Pancreas (tissue), 10 donors: ENCODE measurements around the gene ATG5. TPM values are rescaled to one million over a fixed set of nuclear protein-coding genes. Genes with fewer than 3 reads are reported as not detected.
"Not testable (repeated sequence)": the region's sequence is repeated elsewhere in the genome, so short reads cannot be mapped to it uniquely, and the experiment has no call there.

Experiments
- ATAC-seq, 4 donors: fragments of 200-7000 bp; cut with Tn5 transposase; one replicate each; pipeline versions ENCODE4 v1.8.0 to v1.9.1; 2020; ENCODE audit warnings: mild to moderate bottlenecking in 4 of 4, moderate library complexity in 4 of 4
- DNase-seq, 6 donors: peaks; one replicate each; pipeline ENCODE4 v3.0.0-alpha.2; 2020
- FAIRE-seq: peaks from 2 replicates; lab custom pipeline; 2012; peaks lifted over from hg19 to GRCh38; lab: Jason Lieb, UNC
- H3K27ac ChIP-seq, 4 donors: fragments of 200-600 bp; sonication (generic); 1 replicate in 3 of 4; 2 replicates in 1 of 4; pipeline versions ENCODE4 v1.5.0 to v1.8.0; 2020
- H3K27me3 ChIP-seq, 4 donors: fragments of 200-600 bp; one replicate each; pipeline ENCODE4 v1.8.0; 2021
- H3K36me3 ChIP-seq, 3 donors: fragments of 200-600 bp; sonication (generic) in 1 of 3; one replicate each; pipeline versions ENCODE4 v1.5.0 to v1.8.0; 2020 to 2021
- H3K4me1 ChIP-seq, 3 donors: fragments of 200-600 bp; one replicate each; pipeline ENCODE4 v1.8.0; 2021
- H3K4me3 ChIP-seq, 4 donors: fragments of 200-600 bp; sonication (generic) in 2 of 4; one replicate each; pipeline versions ENCODE4 v1.5.0 to v1.8.0; 2020 to 2021
- H3K9me3 ChIP-seq, 4 donors: fragments of 200-600 bp; one replicate each; pipeline ENCODE4 v1.8.0; 2021
- WGBS, 2 donors: extraction: QIAGEN DNeasy Blood & Tissue Kit; methylation state at CpG; one replicate each; pipeline ENCODE4 v1.1.7; 2013; 5-methylcytosine and 5-hydroxymethylcytosine counted together
- intact Hi-C, 3 donors: fragments of 100-400 bp; cut with DNase I; formaldehyde crosslinking; loops; one replicate each; pipeline versions ENCODE4 v1.11.1 to v1.14.2; 2022
- polyA plus RNA-seq, 2 donors: library from polyadenylated mRNA; stranded (reverse); fragments of 200-250 nt; gene quantifications; one replicate each; pipeline ENCODE4 v1.2.3, GENCODE V29; 2013
- total RNA-seq, 6 donors: library from RNA; stranded (reverse); fragmentation: NEBNext Ultra II Directional in 4 of 6; extraction: Animal tissue kit (Norgen Biotek cat#: 25700) in 4 of 6; gene quantifications; one replicate each; pipeline versions ENCODE4 v1.2.1 to v1.2.4, GENCODE V29; 2021 to 2023
- TF ChIP-seq, protein P1 (sequence below), 4 donors: fragments of 200-600 bp; sonication (generic) in 3 of 4; IDR thresholded peaks; one replicate each; pipeline versions ENCODE4 v1.5.0 to v1.8.0; 2021; ENCODE audit warnings: antibody characterized with exemption in 4 of 4
- donor health status: healthy with polysubstance abuse.
- donor health status: DM: no; HTN: no; CAD: no; lungs with moderate emphysema.
- donor health status: DM: no; HTN: no; CAD: no.
- donor health status: control.
- donor health status: control.
- donor health status: Bipolar disorder and iron deficiency.
- donor health status: DM: yes; HTN: yes; CAD: no.
- donor health status: DM: no; HTN: no; CAD: no.
- donor health status: DM: no; HTN: no; CAD: no.
- donor health status: DM: yes; HTN: yes; CAD: no.

Gene ATG5
- total and polyA plus RNA-seq, 8 donors: 8.2 to 15.7 (median 10.8) TPM

DNA sequence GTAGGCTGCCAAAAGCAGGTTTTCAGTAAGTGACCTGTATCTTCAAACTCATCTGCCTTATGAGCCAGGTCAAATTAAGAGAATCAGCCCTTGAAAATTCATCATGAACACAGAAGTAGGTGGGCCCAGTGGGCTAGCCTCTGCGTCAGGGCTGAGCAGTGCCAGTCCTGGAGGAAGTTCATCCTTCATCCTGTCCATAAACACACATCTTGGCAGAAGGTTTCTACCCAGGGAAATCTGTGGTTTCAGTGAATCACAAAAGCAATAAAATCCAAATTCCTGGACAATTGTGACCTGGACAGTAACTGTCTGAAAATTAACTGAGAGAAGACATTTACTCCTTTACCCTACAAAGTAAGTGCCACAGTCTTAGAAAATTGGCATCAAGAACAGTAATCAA is 72.4 kb downstream of the ATG5 start:
- no peaks in the 10 kb centered on the region for H3K36me3 ChIP-seq
- H3K27me3 ChIP-seq: no peaks in the 10 kb centered on the region
- H3K4me3 ChIP-seq: no peak overlapping the region
- DNase-seq: no peak
- WGBS, 2 donors: 94 to 96% methylated on average over 1 of the region's 1 CpG
- FAIRE-seq: no peak
- H3K27ac ChIP-seq: no peak overlapping the region
- ATAC-seq: no peak
- no peaks in the 10 kb centered on the region for H3K4me1 ChIP-seq
- TF ChIP-seq, protein P1, sequence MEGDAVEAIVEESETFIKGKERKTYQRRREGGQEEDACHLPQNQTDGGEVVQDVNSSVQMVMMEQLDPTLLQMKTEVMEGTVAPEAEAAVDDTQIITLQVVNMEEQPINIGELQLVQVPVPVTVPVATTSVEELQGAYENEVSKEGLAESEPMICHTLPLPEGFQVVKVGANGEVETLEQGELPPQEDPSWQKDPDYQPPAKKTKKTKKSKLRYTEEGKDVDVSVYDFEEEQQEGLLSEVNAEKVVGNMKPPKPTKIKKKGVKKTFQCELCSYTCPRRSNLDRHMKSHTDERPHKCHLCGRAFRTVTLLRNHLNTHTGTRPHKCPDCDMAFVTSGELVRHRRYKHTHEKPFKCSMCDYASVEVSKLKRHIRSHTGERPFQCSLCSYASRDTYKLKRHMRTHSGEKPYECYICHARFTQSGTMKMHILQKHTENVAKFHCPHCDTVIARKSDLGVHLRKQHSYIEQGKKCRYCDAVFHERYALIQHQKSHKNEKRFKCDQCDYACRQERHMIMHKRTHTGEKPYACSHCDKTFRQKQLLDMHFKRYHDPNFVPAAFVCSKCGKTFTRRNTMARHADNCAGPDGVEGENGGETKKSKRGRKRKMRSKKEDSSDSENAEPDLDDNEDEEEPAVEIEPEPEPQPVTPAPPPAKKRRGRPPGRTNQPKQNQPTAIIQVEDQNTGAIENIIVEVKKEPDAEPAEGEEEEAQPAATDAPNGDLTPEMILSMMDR (IDR thresholded peaks at IDR 0.05): no peak
- no peaks in the 10 kb centered on the region for H3K9me3 ChIP-seq
- intact Hi-C loops: no loop called here

DNA sequence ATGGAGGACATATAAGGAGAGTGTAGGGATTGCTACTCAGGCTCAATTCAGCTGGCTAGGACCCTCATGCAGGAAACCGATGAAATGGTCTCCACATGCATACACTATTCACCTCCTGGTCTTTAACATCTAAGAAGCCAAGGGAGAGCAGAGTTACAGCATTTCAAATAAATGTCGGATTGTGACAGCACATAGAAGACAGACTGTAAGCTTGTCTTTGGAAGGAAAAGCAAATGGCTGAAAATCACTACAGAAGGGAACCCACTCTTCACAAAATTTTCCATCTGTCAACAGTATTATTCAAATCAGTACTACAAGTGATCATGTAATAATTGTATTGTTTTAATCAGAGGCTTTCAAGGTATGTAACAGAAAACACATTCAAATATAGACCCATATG is 72.9 kb downstream of the ATG5 start:
- intact Hi-C loops: no loop called here
- Histone ChIP-seq H3K4me1 (no peaks in the 10 kb centered on the region), H3K4me3 (no peak overlapping the region), H3K9me3 (no peaks in the 10 kb centered on the region), H3K27ac (no peak overlapping the region), H3K27me3 (no peaks in the 10 kb centered on the region), H3K36me3 (no peaks in the 10 kb centered on the region)
- TF ChIP-seq, protein P1 (IDR thresholded peaks at IDR 0.05): no peak
- no peak for FAIRE-seq
- DNase-seq: no peak
- no peak for ATAC-seq
- 96 to 100% methylated on average over 2 of the region's 2 CpGs for WGBS, 2 donors

DNA sequence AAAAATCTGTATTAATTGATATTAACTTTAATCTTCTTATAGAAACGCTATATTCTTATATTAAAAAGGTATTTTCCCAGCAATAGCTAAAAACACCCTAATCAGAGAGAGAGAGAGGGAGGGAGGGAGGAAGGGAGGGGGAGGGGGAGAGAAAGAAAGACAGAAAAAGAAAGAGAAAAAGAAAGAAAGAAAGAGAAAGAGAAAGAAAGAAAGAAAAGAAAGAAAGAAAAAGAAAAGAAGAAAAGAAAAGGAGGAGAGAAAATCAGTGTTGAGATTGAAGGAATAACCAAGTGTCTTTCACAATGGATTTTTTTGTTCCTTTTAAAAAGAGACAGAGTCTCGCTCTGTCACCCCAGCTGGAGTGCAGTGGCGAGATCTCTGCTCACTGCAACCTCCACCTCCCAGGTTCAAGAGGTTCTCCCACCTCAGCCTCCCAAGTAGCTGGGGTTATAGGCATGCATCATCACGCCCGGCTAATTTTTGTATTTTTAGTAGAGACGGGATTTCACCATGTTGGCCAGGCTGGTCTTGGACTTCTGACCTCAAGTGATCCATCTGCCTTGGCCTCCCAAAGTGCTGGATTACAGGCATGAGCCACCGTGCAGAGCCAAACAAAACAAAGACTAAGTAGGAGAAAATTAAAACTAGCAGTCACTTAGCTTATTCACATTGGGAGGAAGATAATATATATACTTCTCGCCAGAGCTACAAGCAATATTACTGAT is 73.9 kb downstream of the ATG5 start:
- H3K4me3 ChIP-seq, H3K27ac ChIP-seq, H3K9me3 ChIP-seq, ATAC-seq, FAIRE-seq, DNase-seq, intact Hi-C loops, H3K27me3 ChIP-seq, H3K4me1 ChIP-seq, H3K36me3 ChIP-seq: not testable (repeated sequence)
- 95 to 99% methylated on average over 8 of the region's 8 CpGs for WGBS, 2 donors

DNA sequence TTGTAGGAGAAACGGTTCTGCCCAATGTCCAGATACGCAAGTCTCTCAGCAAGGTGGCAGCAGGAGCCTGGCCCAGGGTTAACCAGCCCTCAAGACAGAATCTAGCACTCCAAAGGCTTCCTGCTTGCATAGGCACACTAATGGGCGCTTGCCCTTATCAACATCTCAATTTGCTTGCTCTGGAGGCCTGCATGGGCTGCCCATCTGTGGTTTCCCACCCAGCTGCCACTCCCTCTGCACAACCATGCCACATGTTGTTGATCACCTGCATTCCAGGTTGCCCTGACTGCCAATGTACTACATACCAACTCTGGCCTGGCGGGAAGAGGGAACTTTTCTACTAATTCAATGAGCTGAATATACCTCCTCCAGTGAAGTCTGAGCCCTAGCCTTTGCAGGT is 74.6 kb downstream of the ATG5 start:
- no peaks in the 10 kb centered on the region for H3K27me3 ChIP-seq
- no peak overlapping the region for H3K4me3 ChIP-seq
- ATAC-seq (peak in 2 of 4 donors; percentile 52 to 55), DNase-seq (no peak), FAIRE-seq (no peak)
- TF ChIP-seq, protein P1 (IDR thresholded peaks at IDR 0.05): no peak
- WGBS, 2 donors: 84 to 85% methylated on average over 4 of the region's 4 CpGs
- no peak overlapping the region for H3K27ac ChIP-seq
- H3K9me3 ChIP-seq: no peaks in the 10 kb centered on the region
- intact Hi-C loops: no loop called here
- H3K36me3 ChIP-seq: peaks cover 0 to 4% (median 0%) of the 10 kb centered on the region in 3 donors
- no peaks in the 10 kb centered on the region for H3K4me1 ChIP-seq

DNA sequence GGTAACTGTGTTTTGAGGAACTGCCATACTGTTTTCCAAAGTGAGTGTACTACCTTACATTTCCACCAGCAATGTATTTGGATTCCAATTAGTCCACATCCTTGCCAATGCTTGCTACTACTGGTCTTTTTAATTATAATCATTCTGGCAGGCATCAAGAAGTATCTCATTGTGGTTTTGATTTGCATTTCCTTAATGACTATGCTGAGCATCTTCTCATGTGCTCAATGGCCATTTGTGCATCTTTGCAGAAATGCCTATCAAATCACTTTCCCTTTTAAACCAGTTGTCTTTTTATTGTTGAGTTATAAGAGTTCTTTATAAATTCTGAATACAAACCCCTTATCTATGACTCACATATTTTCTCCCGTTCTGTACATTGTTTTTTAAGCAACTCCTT is 75.9 kb downstream of the ATG5 start:
- Histone ChIP-seq H3K36me3 (peaks cover 0 to 4% (median 0%) of the 10 kb centered on the region in 3 donors), H3K4me1 (no peaks in the 10 kb centered on the region), H3K4me3 (no peak overlapping the region), H3K9me3 (no peaks in the 10 kb centered on the region), H3K27me3 (no peaks in the 10 kb centered on the region), H3K27ac (no peak overlapping the region)
- TF ChIP-seq, protein P1 (IDR thresholded peaks at IDR 0.05): no peak
- intact Hi-C loops: no loop called here
- DNase-seq (no peak), ATAC-seq (no peak), FAIRE-seq (no peak)
- 86 to 92% methylated on average over 1 of the region's 1 CpG for WGBS, 2 donors
